GM19467 (cell line): ENCODE measurements around the gene NKIRAS1.
"Not testable (repeated sequence)": the region's sequence is repeated elsewhere in the genome, so short reads cannot be mapped to it uniquely, and the experiment has no call there.

Experiments
- ATAC-seq: cut with Tn5 transposase; IDR thresholded peaks from one replicate; pipeline ENCODE4 v1.9.1; 2021; ENCODE audit warnings: mild to moderate bottlenecking, moderate library complexity; ENCODE audit not compliant: unreplicated experiment

The NKIRAS1 gene

GRCh38 chr3:23873941-23874340, 42.8 kb downstream of the NKIRAS1 start:
- ATAC-seq, result no peak

- no peak for ATAC-seq
Observed at GRCh38 chr3:23872330-23872729, 44.5 kb downstream of the NKIRAS1 start.

- not testable (repeated sequence) for ATAC-seq
Observed at GRCh38 chr3:23871361-23871760, 45.4 kb downstream of the NKIRAS1 start.

- ATAC-seq, result not testable (repeated sequence)
Observed at GRCh38 chr3:23870663-23871043, 46.1 kb downstream of the NKIRAS1 start.

- no peak for ATAC-seq
Observed at GRCh38 chr3:23869977-23870662, 46.7 kb downstream of the NKIRAS1 start.

- ATAC-seq, result no peak
Observed at GRCh38 chr3:23867838-23868237, 49.0 kb downstream of the NKIRAS1 start.

GRCh38 chr3:23867400-23867799, 49.4 kb downstream of the NKIRAS1 start:
- ATAC-seq, result no peak

GRCh38 chr3:23865595-23866396, 51.0 kb downstream of the NKIRAS1 start:
- ATAC-seq, result peak; percentile 67

- ATAC-seq, result no peak
Observed at GRCh38 chr3:23864931-23865330, 51.9 kb downstream of the NKIRAS1 start.

GRCh38 chr3:23863060-23863459, 53.7 kb downstream of the NKIRAS1 start:
- no peak for ATAC-seq

GRCh38 chr3:23861689-23862088, 55.1 kb downstream of the NKIRAS1 start:
- no peak for ATAC-seq

- no peak for ATAC-seq
Observed at GRCh38 chr3:23859839-23860382, 56.9 kb downstream of the NKIRAS1 start.

GRCh38 chr3:23859012-23859743, 57.6 kb downstream of the NKIRAS1 start:
- no peak for ATAC-seq

GRCh38 chr3:23856286-23856685, 60.5 kb downstream of the NKIRAS1 start:
- no peak for ATAC-seq

GRCh38 chr3:23849462-23849861, 67.3 kb downstream of the NKIRAS1 start:
- ATAC-seq, result not testable (repeated sequence)

- ATAC-seq, result no peak
Observed at GRCh38 chr3:23845326-23846216, 71.2 kb downstream of the NKIRAS1 start.

GRCh38 chr3:23843869-23844268, 72.9 kb downstream of the NKIRAS1 start:
- no peak for ATAC-seq
